MCF 10A (cell line): ENCODE measurements around the gene CAPG. TPM values are rescaled to one million over a fixed set of nuclear protein-coding genes. Genes with fewer than 3 reads are reported as not detected.

Experiments used
- BruUV-seq: library from RNA; stranded (reverse); fragments of 400-500 nt; replicated peaks from 2 replicates; lab custom pipeline; 2021; lab: Mats Ljungman, UMichigan
- CTCF ChIA-PET: fragments of 300-600 bp; sonication (Branson Sonifier 250); formaldehyde crosslinking; extraction: SDS; loops from one replicate; lab custom pipeline; 2021; ENCODE audit warnings: antibody characterized with exemption, inconsistent platforms; lab: Yijun Ruan, JAX
- POLR2A ChIA-PET: fragments of 300-600, 350-650 bp; sonication (Branson Sonifier 250); formaldehyde crosslinking; extraction: SDS; loops from one replicate; lab custom pipeline; 2020; ENCODE audit warnings: antibody characterized with exemption, inconsistent platforms; lab: Yijun Ruan, JAX
- DNase-seq: peaks from one replicate; pipeline ENCODE4 v3.0.0-alpha.2; 2018; ENCODE audit not compliant: unreplicated experiment
- H3K27ac Mint-ChIP-seq: one replicate; pipeline ENCODE4 v1.8.0; 2022; ENCODE audit warnings: mild to moderate bottlenecking, low read depth, mixed read lengths; ENCODE audit not compliant: unreplicated experiment
- H3K27me3 Mint-ChIP-seq: one replicate; pipeline ENCODE4 v1.8.0; 2022; ENCODE audit warnings: mixed read lengths; ENCODE audit not compliant: insufficient read depth, unreplicated experiment
- H3K36me3 Mint-ChIP-seq: one replicate; pipeline ENCODE4 v1.8.0; 2022; ENCODE audit warnings: mild to moderate bottlenecking, moderate library complexity, mixed read lengths; ENCODE audit not compliant: insufficient read depth, unreplicated experiment
- H3K4me1 Mint-ChIP-seq: one replicate; pipeline ENCODE4 v1.8.0; 2022; ENCODE audit warnings: mixed read lengths; ENCODE audit not compliant: insufficient read depth, unreplicated experiment
- H3K4me3 Mint-ChIP-seq: one replicate; pipeline ENCODE4 v1.8.0; 2022; ENCODE audit warnings: mild to moderate bottlenecking, moderate library complexity, mixed read lengths; ENCODE audit not compliant: unreplicated experiment
- H3K9me3 Mint-ChIP-seq: one replicate; pipeline ENCODE4 v1.8.0; 2022; ENCODE audit warnings: mixed read lengths; ENCODE audit not compliant: unreplicated experiment
- CTCF ChIP-seq: fragments of 200-600 bp; IDR thresholded peaks from one replicate; pipeline ENCODE4 v1.8.0; 2022; ENCODE audit warnings: antibody characterized with exemption, mild to moderate bottlenecking; ENCODE audit not compliant: unreplicated experiment
- intact Hi-C: fragments of 100-400 bp; cut with micrococcal nuclease; formaldehyde crosslinking; loops from 2 replicates; pipeline ENCODE4 v1.14.1; 2022
- total RNA-seq: library from RNA; stranded (reverse); gene quantifications from 2 replicates; pipeline ENCODE4 v1.2.3, GENCODE V29; 2022

Gene CAPG
- total RNA-seq, 1 experiment from 2014 or later: 188 TPM

DNA sequence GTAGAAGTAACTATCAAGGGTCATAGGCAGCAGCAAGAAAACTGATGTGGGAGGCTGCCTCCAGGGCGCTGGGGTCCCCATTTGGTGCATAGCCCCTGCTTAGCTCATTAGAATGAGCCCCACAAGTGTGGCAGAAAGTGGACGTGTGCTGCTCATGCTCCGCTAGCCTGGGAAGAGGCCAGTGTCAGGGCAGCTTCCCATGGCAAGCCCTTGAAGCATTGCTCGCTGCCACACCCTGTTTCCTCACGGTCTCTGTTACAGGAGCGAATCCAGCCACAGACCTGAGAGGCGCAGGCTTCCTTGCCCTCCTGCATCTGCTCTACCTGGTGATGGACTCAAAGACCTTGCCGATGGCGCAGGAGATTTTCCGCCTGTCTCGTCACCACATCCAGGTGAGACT lies 33.1 kb downstream of the CAPG start:
- BruUV-seq: no TSS peak
- H3K36me3 Mint-ChIP-seq: peaks cover 51% of the 10 kb centered on the region
- POLR2A ChIA-PET: interaction anchor here (0.9 to 3.0 kb wide), 3 partner anchors 11 to 36 kb away, joined by 3 to 16 read pairs (median 6); partner anchors contain the start of genes ELMOD3 and RETSAT
- intact Hi-C loops: no loop called here
- DNase-seq: no peak
- CTCF ChIA-PET: interaction anchor here (0.5 to 1.3 kb wide), 3 partner anchors 18 to 359 kb away, joined by 3 to 4 read pairs (median 4); no protein-coding TSS in a partner anchor
- H3K4me3 Mint-ChIP-seq: no peak overlapping the region
- TF ChIP-seq CTCF: no peak
- H3K27me3 Mint-ChIP-seq: no peaks in the 10 kb centered on the region
- H3K9me3 Mint-ChIP-seq: no peaks in the 10 kb centered on the region
- peaks cover 9% of the 10 kb centered on the region for H3K4me1 Mint-ChIP-seq
- H3K27ac Mint-ChIP-seq: peak overlapping the region; percentile 53

DNA sequence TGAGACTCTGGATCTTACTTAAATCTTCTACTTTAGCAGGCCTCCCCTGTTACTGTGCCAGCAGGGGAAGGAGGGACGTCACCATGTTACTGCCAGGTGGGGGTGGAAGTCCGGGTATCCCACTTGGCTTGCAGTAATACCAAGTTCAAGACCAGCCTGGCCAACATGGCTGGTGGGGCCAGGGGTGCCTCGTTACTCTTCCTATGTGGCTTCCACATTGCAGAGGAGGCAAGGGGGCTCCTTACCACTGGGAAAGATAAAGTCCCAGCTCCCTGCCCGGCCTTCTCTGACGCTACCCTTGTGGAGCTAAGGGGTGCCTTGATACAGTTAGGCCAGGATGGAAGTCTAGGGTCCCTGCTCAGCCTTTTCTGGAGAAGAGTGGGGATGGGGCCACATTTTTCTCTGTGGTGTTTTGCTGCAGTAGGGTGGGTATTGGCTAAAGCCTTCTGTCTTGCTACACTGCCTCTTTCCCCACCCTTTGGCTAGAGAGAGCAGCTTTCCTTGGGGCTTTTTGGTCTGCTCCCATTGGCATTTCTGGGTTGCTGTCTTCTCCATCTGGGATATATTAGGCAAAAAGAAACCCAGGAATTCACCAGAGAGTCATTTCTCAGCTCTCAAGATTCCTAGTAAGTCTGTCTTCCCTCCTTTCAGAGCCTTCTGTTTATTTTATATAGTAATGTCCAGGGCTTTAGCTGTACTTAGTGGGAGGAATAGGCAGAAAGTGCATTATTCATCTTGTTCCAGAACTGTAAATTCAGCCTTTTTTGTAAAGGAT lies 33.7 kb downstream of the CAPG start:
- CTCF ChIA-PET: interaction anchor here (0.5 to 1.3 kb wide), 3 partner anchors 19 to 104 kb away, joined by 3 read pairs; no protein-coding TSS in a partner anchor
- intact Hi-C loops: no loop called here

DNA sequence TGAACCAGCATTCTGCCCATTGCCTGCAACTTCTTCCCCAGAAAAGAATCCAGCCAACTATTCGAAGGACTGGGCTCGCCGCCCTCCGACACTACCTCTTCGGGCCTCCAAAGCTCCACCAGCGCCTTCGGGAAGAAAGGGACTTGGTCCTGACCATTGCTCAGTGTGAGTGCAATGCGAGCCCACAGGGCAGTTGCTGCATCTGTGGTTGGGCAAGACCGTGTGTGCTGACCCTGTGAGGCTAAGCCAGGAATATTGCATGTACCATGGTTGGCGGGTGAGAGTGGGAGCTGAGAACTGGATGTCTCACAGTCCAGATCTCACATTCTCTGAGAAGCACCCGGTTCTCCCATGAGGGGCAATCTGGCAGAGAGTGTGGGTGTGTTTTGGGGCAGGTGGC lies 39.1 kb downstream of the CAPG start:
- BruUV-seq: no TSS peak
- ChIA-PET CTCF (interaction anchor here (0.6 to 1.4 kb wide), 3 partner anchors 11 to 311 kb away, joined by 3 to 6 read pairs (median 3); no protein-coding TSS in a partner anchor), POLR2A (interaction anchor here (1.2 to 1.6 kb wide), 2 partner anchors 13 to 18 kb away, joined by 3 to 5 read pairs; no protein-coding TSS in a partner anchor)
- no peak for DNase-seq
- no peaks in the 10 kb centered on the region for H3K4me1 Mint-ChIP-seq
- TF ChIP-seq CTCF: no peak
- peaks cover 27% of the 10 kb centered on the region for H3K36me3 Mint-ChIP-seq
- intact Hi-C loops: no loop called here
- no peak overlapping the region for H3K4me3 Mint-ChIP-seq
- no peak overlapping the region for H3K27ac Mint-ChIP-seq
- H3K9me3 Mint-ChIP-seq: no peaks in the 10 kb centered on the region
- H3K27me3 Mint-ChIP-seq: no peaks in the 10 kb centered on the region

More for the DNA sequence above, 33.7 kb downstream of the CAPG start:
- H3K27me3 Mint-ChIP-seq: no peaks in the 10 kb centered on the region
- no peaks in the 10 kb centered on the region for H3K9me3 Mint-ChIP-seq
- no peak overlapping the region for H3K27ac Mint-ChIP-seq
- POLR2A ChIA-PET: interaction anchor here (0.9 to 3.0 kb wide), 2 partner anchors 22 to 36 kb away, joined by 6 to 16 read pairs; partner anchors contain the start of genes ELMOD3 and RETSAT
- peaks cover 57% of the 10 kb centered on the region for H3K36me3 Mint-ChIP-seq
- H3K4me1 Mint-ChIP-seq: peaks cover 9% of the 10 kb centered on the region
- no peak for TF ChIP-seq CTCF
- BruUV-seq: no TSS peak
- DNase-seq: no peak
- H3K4me3 Mint-ChIP-seq: no peak overlapping the region

- TF ChIP-seq CTCF: no peak
- no peaks in the 10 kb centered on the region for H3K27me3 Mint-ChIP-seq
- CTCF ChIA-PET: no interaction called here
- H3K4me1 Mint-ChIP-seq: no peaks in the 10 kb centered on the region
- peaks cover 20% of the 10 kb centered on the region for H3K36me3 Mint-ChIP-seq
- POLR2A ChIA-PET: interaction anchor here (1.2 kb wide), 1 partner anchor 41 kb away, joined by 3 read pairs; the partner anchor contains the start of gene TGOLN2
- intact Hi-C loops: no loop called here
- BruUV-seq: no TSS peak
- H3K27ac Mint-ChIP-seq: no peak overlapping the region
- H3K9me3 Mint-ChIP-seq: no peaks in the 10 kb centered on the region
- no peak for DNase-seq
- no peak overlapping the region for H3K4me3 Mint-ChIP-seq
These were observed 40.7 kb downstream of the CAPG start for GRCh38 chr2:85369500-85369899.
